Measurements from ENCODE around the gene SNAI3. TPM values are rescaled to one million over a fixed set of nuclear protein-coding genes. Genes with fewer than 3 reads are reported as not detected.

The SNAI3 gene
- total and polyA plus RNA-seq, 2 of the 4 experiments (the other 2 are of a cell fraction) = 0.21 TPM; not detected in 1

DNA sequence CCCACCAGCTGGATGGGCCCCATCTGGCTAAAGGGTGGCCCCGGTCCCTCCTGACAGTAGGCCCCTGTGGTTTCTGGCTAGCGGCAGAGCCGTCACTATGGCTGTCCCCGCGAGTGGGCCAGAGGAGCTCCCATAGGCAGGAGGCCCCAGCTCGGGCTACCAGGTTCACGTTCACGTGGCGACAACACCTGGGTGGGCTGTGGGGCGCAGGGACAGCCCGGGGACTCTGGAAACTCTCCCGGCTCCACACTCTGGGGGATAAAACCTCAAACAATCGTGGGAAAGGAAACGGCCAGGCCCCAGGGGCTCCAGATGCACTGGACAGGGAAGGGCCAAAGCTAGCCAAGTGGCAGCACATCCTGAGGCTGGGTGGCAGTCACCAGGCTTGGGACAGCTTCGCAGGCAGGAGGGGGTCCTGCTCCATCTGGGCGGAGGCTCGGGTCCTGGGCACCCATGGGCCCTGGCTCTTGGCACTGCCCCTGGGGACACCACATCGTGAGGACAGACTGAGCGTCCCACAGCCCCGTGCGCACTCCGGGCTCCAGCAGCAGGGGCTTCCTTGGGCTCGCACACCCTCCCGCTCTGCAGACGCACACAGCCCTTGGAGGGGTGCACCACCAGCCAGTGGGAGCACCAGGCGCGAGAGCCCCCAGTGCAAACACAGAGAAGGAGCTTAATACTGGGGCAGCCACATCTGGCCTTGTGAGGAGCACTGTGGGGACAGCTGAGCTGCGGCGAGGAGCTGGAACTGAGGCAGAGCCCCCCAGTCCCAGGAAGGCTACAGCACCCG is 15.5 kb upstream of the SNAI3 start:
- dilution Hi-C loops (cut with HindIII; ENCODE audit: low sequenced_read_pairs, unreplicated experiment) (no loop called here), in situ Hi-C loops (cut with MboI; ENCODE audit: low sequenced_read_pairs) (no loop called here), intact Hi-C loops (cut with micrococcal nuclease) (loop anchor here (1.0 kb wide), 1 partner anchor 15 kb away; the partner anchor contains the start of gene SNAI3)
- Histone ChIP-seq H3K56ac (ENCODE audit: extremely low read depth, insufficient read depth, low read length) (no peak overlapping the region), H4K20me1 (ENCODE audit: insufficient read depth, low read length) (no peaks in the 10 kb centered on the region; the same call in 1 of the 2 replicates), H3K4me2 (ENCODE audit: low read depth, low read length) (no peak overlapping the region), H3K79me1 (ENCODE audit: low read depth in 1 of 2, low read length in 2 of 2) (peaks cover 15 to 55% of the 10 kb centered on the region in 2 experiments), H3K27ac (ENCODE audit: insufficient read depth, low read length) (peak overlapping the region; percentile 74), H4K91ac (ENCODE audit: insufficient read depth, low read depth, low read length) (0 out of 2 replicates have a peak overlapping the region, but pooled peaks have one; percentile 59), H3K9me3 (ENCODE audit: control insufficient read depth, insufficient read depth, low read length) (no peaks in the 10 kb centered on the region), H2BK120ac (ENCODE audit: low read depth, low read length) (peak overlapping the region; percentile 85; the same call in 1 of the 2 replicates), H3K9me1 (ENCODE audit: insufficient read depth, low read length) (no peaks in the 10 kb centered on the region; the same call in none of the 2 replicates), H3K9ac (ENCODE audit: low read depth, low read length) (no peak overlapping the region), H3K4ac (ENCODE audit: low read depth, low read length) (peak overlapping the region; percentile 96), H4K8ac (ENCODE audit: low read depth in 2 of 2, low read length in 2 of 2) (peak overlapping the region; percentile 67 to 94; a peak in 2 of 4 replicates), H3K27me3 (ENCODE audit: control insufficient read depth, insufficient read depth, low read length) (no peaks in the 10 kb centered on the region), H2AK5ac (ENCODE audit: low read depth, low read length) (peak overlapping the region; percentile 98), H3K4me3 (ENCODE audit: insufficient read depth, low read depth, low read length) (no peak overlapping the region), H2AFZ (replicated peaks; ENCODE audit: low read length, poor library complexity) (no peak overlapping the region), H2BK15ac (ENCODE audit: low read depth, low read length) (no peak overlapping the region), H2BK5ac (ENCODE audit: low read depth, low read length, poor library complexity, severe bottlenecking) (peak overlapping the region; percentile 79), H3K14ac (replicated peaks; ENCODE audit: low read depth, low read length) (no peak overlapping the region), H2AK9ac (replicated peaks; ENCODE audit: low read depth, low read length, poor library complexity) (peak overlapping the region; percentile 98), H2BK20ac (ENCODE audit: low read depth, low read length) (no peak overlapping the region; the same call in 1 of the 2 replicates), H3K36me3 (ENCODE audit: control insufficient read depth, insufficient read depth, low read length) (peaks cover 29% of the 10 kb centered on the region), H3K23ac (ENCODE audit: low read depth, low read length) (no peak overlapping the region), H3K4me1 (ENCODE audit: control insufficient read depth, insufficient read depth, low read length) (peaks cover 14% of the 10 kb centered on the region), H4K5ac (ENCODE audit: low read depth, low read length) (no peak overlapping the region; the same call in 1 of the 2 replicates), H3K18ac (ENCODE audit: low read depth, low read length) (no peak overlapping the region)
- 80% methylated on average over 16 of the region's 30 CpGs; no CpG with 5 or more reads in 1 of the 2 experiments for WGBS, 2 experiments (ENCODE audit: extremely low coverage in 2 of 2, insufficient read length in 1 of 2)
- POLR2A ChIA-PET (ENCODE audit: unreplicated experiment) = no interaction called here
- DNase-seq (no peak), ATAC-seq (ENCODE audit: low read depth) (no peak)
- CTCF ChIA-PET = no interaction called here
- no TSS peak for BruUV-seq (replicated peaks)
- TF ChIP-seq MAZ (IDR thresholded peaks at IDR 0.05; ENCODE audit: borderline replicate concordance, low read depth, low read length) (no peak), CHD1 (IDR thresholded peaks at IDR 0.05; ENCODE audit: low read depth, low read length) (no peak), FOS (IDR thresholded peaks at IDR 0.05; ENCODE audit: low read depth, low read length) (no peak), BHLHE40 (IDR thresholded peaks at IDR 0.05; ENCODE audit: low read depth, low read length) (no peak), NFE2L2 (IDR thresholded peaks at IDR 0.05; ENCODE audit: low read depth, low read length) (no peak), SMC3 (IDR thresholded peaks at IDR 0.05; ENCODE audit: low read depth, low read length) (no peak), MAFK (IDR thresholded peaks at IDR 0.05; ENCODE audit: low read depth, low read length) (no peak), RFX5 (IDR thresholded peaks at IDR 0.05; ENCODE audit: low read depth, low read length) (no peak), POLR2A (IDR thresholded peaks at IDR 0.05; ENCODE audit: low read depth, low read length) (no peak), MXI1 (IDR thresholded peaks at IDR 0.05; ENCODE audit: borderline replicate concordance, low read depth, low read length) (no peak), RCOR1 (IDR thresholded peaks at IDR 0.05; ENCODE audit: insufficient replicate concordance, low read length) (no peak), CEBPB (IDR thresholded peaks at IDR 0.05; ENCODE audit: low read depth, low read length) (no peak)
- TF ChIP-seq, protein P1, sequence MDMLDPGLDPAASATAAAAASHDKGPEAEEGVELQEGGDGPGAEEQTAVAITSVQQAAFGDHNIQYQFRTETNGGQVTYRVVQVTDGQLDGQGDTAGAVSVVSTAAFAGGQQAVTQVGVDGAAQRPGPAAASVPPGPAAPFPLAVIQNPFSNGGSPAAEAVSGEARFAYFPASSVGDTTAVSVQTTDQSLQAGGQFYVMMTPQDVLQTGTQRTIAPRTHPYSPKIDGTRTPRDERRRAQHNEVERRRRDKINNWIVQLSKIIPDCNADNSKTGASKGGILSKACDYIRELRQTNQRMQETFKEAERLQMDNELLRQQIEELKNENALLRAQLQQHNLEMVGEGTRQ (IDR thresholded peaks at IDR 0.05; ENCODE audit: low read depth, low read length) = no peak
- TF ChIP-seq, protein P2, sequence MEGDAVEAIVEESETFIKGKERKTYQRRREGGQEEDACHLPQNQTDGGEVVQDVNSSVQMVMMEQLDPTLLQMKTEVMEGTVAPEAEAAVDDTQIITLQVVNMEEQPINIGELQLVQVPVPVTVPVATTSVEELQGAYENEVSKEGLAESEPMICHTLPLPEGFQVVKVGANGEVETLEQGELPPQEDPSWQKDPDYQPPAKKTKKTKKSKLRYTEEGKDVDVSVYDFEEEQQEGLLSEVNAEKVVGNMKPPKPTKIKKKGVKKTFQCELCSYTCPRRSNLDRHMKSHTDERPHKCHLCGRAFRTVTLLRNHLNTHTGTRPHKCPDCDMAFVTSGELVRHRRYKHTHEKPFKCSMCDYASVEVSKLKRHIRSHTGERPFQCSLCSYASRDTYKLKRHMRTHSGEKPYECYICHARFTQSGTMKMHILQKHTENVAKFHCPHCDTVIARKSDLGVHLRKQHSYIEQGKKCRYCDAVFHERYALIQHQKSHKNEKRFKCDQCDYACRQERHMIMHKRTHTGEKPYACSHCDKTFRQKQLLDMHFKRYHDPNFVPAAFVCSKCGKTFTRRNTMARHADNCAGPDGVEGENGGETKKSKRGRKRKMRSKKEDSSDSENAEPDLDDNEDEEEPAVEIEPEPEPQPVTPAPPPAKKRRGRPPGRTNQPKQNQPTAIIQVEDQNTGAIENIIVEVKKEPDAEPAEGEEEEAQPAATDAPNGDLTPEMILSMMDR (conservative IDR thresholded peaks at IDR 0.05; ENCODE audit: low read depth, low read length) = no peak

Measured in IMR-90 (cell line).